RWPE1 (cell line): ENCODE measurements around the gene DAND5.
A peak's percentile ranks its signal among the peaks of the same experiment; 100 is the strongest.

ENCODE experiments used
- CTCF ChIA-PET: fragments of 350-600 bp; sonication (Branson Sonifier 250); formaldehyde crosslinking; extraction: SDS; loops from one replicate; lab custom pipeline; 2021; lab: Yijun Ruan, JAX
- POLR2A ChIA-PET: fragments of 400-600 bp; formaldehyde crosslinking; extraction: SDS; loops from one replicate; lab custom pipeline; 2020; ENCODE audit warnings: antibody characterized with exemption; ENCODE audit not compliant: low non-redundant PET; lab: Yijun Ruan, JAX
- DNase-seq: peaks from one replicate; pipeline ENCODE4 v3.0.0; 2012; ENCODE audit warnings: low spot score
- H3K27ac ChIP-seq: fragments of 450-650 bp; 2 replicates; pipeline ENCODE4 v1.5.1; 2017
- CTCF ChIP-seq: fragments of 450-650 bp; conservative IDR thresholded peaks from 2 replicates; pipeline ENCODE4 v1.5.1; 2017; ENCODE audit warnings: low read depth, mild to moderate bottlenecking

The DAND5 gene

DNA sequence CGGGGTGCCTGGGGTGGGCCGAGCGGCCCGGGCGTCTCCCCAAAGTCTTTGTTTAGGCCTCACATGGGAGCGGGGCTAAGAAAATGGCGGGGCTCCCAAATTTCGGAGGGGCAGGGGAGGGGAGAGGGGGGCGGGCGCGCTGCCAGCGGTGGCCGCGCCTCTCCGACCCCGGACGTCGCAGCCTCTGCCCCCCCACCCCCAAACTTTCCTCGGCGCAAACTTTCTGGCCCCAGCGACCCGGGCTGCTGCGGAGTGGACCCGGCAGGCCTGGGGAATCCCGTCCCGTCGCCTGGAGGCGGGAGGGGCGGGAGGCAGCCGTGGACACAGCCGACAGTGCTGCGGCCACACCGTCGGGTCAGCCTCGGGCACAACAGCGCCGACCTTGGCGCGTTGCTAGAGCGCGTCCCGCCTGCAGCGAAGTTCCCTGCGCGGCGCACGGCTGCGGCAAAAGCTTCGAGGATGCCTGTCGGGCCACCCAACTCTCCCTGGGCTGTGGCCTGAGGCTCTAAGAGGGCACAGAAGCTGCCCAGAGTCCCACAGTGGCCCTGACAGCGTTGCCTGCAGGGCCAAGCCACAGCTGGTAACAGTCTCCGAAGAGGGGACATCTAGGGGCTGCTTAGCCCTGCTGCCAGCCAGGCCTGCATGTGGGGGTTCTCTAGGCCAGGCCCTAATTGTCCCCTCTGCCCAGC lies 27.2 kb downstream of the DAND5 start:
- POLR2A ChIA-PET: interaction anchor here (1.1 kb wide), 1 partner anchor 10 kb away, joined by 6 read pairs; no protein-coding TSS in a partner anchor
- TF ChIP-seq CTCF: 0 out of 2 replicates have a peak, but pooled peaks have one; percentile 17
- CTCF ChIA-PET: interaction anchor here (0.6 to 1.3 kb wide), 4 partner anchors 9 to 716 kb away, joined by 3 to 4 read pairs (median 4); no protein-coding TSS in a partner anchor
- no peak for DNase-seq
- peak overlapping the region; percentile 98 for H3K27ac ChIP-seq

- ChIA-PET CTCF (interaction anchor here (0.6 to 1.3 kb wide), 4 partner anchors 8 to 717 kb away, joined by 3 to 4 read pairs (median 4); no protein-coding TSS in a partner anchor), POLR2A (interaction anchor here (1.1 kb wide), 1 partner anchor 9 kb away, joined by 6 read pairs; no protein-coding TSS in a partner anchor)
- no peak for TF ChIP-seq CTCF
- DNase-seq: no peak
- H3K27ac ChIP-seq: peak overlapping the region; percentile 98
Measured at GRCh38 chr19:12997179-12997966, 28.0 kb downstream of the DAND5 start.

GRCh38 chr19:12997967-12998940 lies 28.9 kb downstream of the DAND5 start:
- TF ChIP-seq CTCF: no peak
- POLR2A ChIA-PET: no interaction called here
- H3K27ac ChIP-seq: peak overlapping the region; percentile 98
- no peak for DNase-seq
- CTCF ChIA-PET: interaction anchor here (1.3 kb wide), 1 partner anchor 36 kb away, joined by 4 read pairs; no protein-coding TSS in a partner anchor

- ChIA-PET CTCF (interaction anchor here (1.3 kb wide), 2 partner anchors 9 to 33 kb away, joined by 3 to 6 read pairs; no protein-coding TSS in a partner anchor), POLR2A (no interaction called here)
- peak overlapping the region; percentile 98 for H3K27ac ChIP-seq
- no peak for TF ChIP-seq CTCF
- no peak for DNase-seq
Measured at GRCh38 chr19:13001166-13001501, 31.8 kb downstream of the DAND5 start.

DNA sequence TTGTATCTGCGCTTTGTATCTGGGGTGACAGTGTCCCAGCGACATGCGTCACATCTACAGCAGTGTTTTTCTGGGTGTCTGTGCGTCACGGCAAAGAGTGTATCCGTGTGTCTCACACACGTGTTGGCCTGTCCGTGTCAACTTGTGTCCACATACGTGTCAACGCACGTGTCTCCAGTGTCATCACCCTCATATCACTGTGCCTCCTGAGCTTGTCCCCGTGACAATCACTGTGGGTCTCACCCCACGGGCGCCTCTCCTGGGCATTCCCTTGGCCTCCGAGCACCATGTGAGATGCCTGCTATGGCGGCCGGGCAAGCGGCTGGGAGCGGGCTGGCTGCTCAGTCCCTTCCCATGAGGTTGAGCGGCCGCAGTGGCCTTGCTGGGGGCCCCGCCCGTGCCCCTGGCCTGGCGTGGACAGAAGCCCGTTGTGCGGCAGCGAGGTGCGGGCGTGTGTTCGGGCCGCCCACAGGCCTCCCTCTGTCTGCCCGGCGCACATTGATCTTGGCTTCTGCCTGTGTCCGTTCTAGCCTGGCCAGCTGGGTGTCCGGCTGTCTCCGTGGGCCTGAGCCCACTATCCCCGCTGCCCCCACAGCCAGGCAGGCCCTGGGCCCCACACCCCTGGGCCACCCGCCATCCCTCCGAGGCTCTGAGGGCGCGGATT lies 32.3 kb downstream of the DAND5 start:
- ChIA-PET CTCF (interaction anchor here (1.3 kb wide), 2 partner anchors 9 to 32 kb away, joined by 3 to 6 read pairs; no protein-coding TSS in a partner anchor), POLR2A (no interaction called here)
- peak overlapping the region; percentile 98 for H3K27ac ChIP-seq
- no peak for TF ChIP-seq CTCF
- DNase-seq: no peak
